ENCODE measurements around the gene DNAH8.
A peak's percentile ranks its signal among the peaks of the same experiment; 100 is the strongest.

Gene DNAH8

GRCh38 chr6:38716825-38717224 lies 1.7 kb downstream of the DNAH8 start:
- DNase-seq (ENCODE audit: low read depth in 2 of 2), result no peak
- H3K4me3 ChIP-seq (replicated peaks in 1 of 2; ENCODE audit: low read depth in 2 of 2, low read length in 2 of 2), result no peak overlapping the region
- no peak for TF ChIP-seq CTCF (IDR thresholded peaks at IDR 0.05; ENCODE audit: low read depth, low read length)

GRCh38 chr6:38719358-38719757 lies 4.2 kb downstream of the DNAH8 start:
- no peak for DNase-seq (ENCODE audit: low read depth in 2 of 2)
- no peak overlapping the region for H3K4me3 ChIP-seq (replicated peaks in 1 of 2; ENCODE audit: low read depth in 2 of 2, low read length in 2 of 2)
- no peak for TF ChIP-seq CTCF (IDR thresholded peaks at IDR 0.05; ENCODE audit: low read depth, low read length)

- peak; percentile 1 for TF ChIP-seq CTCF (IDR thresholded peaks at IDR 0.05; ENCODE audit: low read depth, low read length)
- DNase-seq (ENCODE audit: low read depth in 2 of 2), result peak; percentile 15 to 39
- H3K4me3 ChIP-seq (replicated peaks in 1 of 2; ENCODE audit: low read depth in 2 of 2, low read length in 2 of 2), result no peak overlapping the region
Measured at GRCh38 chr6:38720295-38720694, 5.2 kb downstream of the DNAH8 start.

- DNase-seq (ENCODE audit: low read depth in 2 of 2), result peak in 1 of 2 donors; percentile 25
- no peak overlapping the region for H3K4me3 ChIP-seq (replicated peaks in 1 of 2; ENCODE audit: low read depth in 2 of 2, low read length in 2 of 2)
- TF ChIP-seq CTCF (IDR thresholded peaks at IDR 0.05; ENCODE audit: low read depth, low read length), result no peak
Measured at GRCh38 chr6:38722038-38722437, 6.9 kb downstream of the DNAH8 start.

- DNase-seq (ENCODE audit: low read depth in 2 of 2), result no peak
- no peak for TF ChIP-seq CTCF (IDR thresholded peaks at IDR 0.05; ENCODE audit: low read depth, low read length)
- no peak overlapping the region for H3K4me3 ChIP-seq (replicated peaks in 1 of 2; ENCODE audit: low read depth in 2 of 2, low read length in 2 of 2)
Measured at GRCh38 chr6:38722727-38723334, 7.7 kb downstream of the DNAH8 start.

GRCh38 chr6:38723783-38724182 lies 8.7 kb downstream of the DNAH8 start:
- no peak for DNase-seq (ENCODE audit: low read depth in 2 of 2)
- no peak for TF ChIP-seq CTCF (IDR thresholded peaks at IDR 0.05; ENCODE audit: low read depth, low read length)
- H3K4me3 ChIP-seq (replicated peaks in 1 of 2; ENCODE audit: low read depth in 2 of 2, low read length in 2 of 2), result no peak overlapping the region

- no peak overlapping the region for H3K4me3 ChIP-seq (replicated peaks in 1 of 2; ENCODE audit: low read depth in 2 of 2, low read length in 2 of 2)
- no peak for TF ChIP-seq CTCF (IDR thresholded peaks at IDR 0.05; ENCODE audit: low read depth, low read length)
- no peak for DNase-seq (ENCODE audit: low read depth in 2 of 2)
Measured at GRCh38 chr6:38724343-38724742, 9.2 kb downstream of the DNAH8 start.

All from cardiac fibroblast (primary cell).